Measurements from ENCODE around the gene TOGARAM1. TPM values are rescaled to one million over a fixed set of nuclear protein-coding genes. Genes with fewer than 3 reads are reported as not detected.

The TOGARAM1 gene
- total and polyA plus RNA-seq, 2 donors (not counting 3 experiments of a cell fraction or from before 2014, with no cell fraction given), result 4.2 to 13.8 TPM

DNA sequence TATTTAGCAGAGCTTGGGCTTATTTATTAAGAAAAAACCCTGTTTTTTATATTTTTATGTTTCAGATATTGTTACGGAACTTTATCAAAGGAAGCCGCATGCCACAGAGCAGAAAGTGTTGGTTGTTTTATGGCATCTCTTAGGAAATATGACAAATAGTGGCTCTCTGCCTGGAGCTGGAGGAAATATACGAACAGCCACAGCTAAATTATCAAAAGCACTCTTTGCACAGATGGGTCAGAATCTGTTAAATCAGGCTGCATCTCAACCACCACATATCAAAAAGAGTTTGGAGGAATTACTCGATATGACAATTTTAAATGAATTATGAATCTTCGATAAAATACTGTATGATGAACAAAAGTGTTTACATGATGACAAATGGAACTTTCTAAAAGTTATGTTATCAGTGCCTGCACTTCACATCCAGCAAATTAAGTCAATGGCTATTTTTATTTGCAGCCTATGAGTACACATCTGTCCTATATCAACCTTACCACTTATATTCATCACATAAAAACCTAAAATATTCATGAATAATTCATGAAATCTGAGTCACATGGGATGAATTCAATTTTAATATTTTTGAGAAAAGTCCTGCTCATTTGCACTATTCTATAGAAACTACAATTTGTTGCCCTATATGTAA, 111.4 kb downstream of the TOGARAM1 start:
- BruUV-seq (replicated peaks), result no TSS peak
- no peaks in the 10 kb centered on the region for H3K27me3 ChIP-seq (ENCODE audit: control insufficient read depth in 2 of 2, insufficient read depth in 2 of 2, low read length in 2 of 2)
- H3K36me3 ChIP-seq (ENCODE audit: control insufficient read depth in 2 of 2, extremely low read depth in 1 of 2, insufficient read depth in 2 of 2, low read length in 2 of 2), result no peaks in the 10 kb centered on the region
- DNase-seq (ENCODE audit: low read depth, low spot score), result no peak
- intact Hi-C loops (cut with micrococcal nuclease) (no loop called here), dilution Hi-C loops (cut with MboI; ENCODE audit: extremely low pct_ligation_motif_present, low sequenced_read_pairs) (no loop called here)
- H4K20me1 ChIP-seq (replicated peaks; ENCODE audit: control insufficient read depth, extremely low read depth, insufficient read depth, low read length), result no peaks in the 10 kb centered on the region
- no peak overlapping the region for H3K9ac ChIP-seq (replicated peaks; ENCODE audit: extremely low read depth, insufficient read depth, low read length)
- H3K9me1 ChIP-seq (replicated peaks; ENCODE audit: control insufficient read depth, extremely low read depth, insufficient read depth, low read length), result no peaks in the 10 kb centered on the region
- H3K4me1 ChIP-seq (ENCODE audit: control insufficient read depth, extremely low read depth, insufficient read depth, low read length), result no peaks in the 10 kb centered on the region
- no peak overlapping the region for H3K4me3 ChIP-seq (replicated peaks in 1 of 3; ENCODE audit: insufficient read depth in 1 of 3, low read depth in 1 of 3, low read length in 3 of 3)
- no peak overlapping the region for H3K4me2 ChIP-seq (ENCODE audit: insufficient read depth, low read length)
- H3K79me2 ChIP-seq (ENCODE audit: control insufficient read depth, insufficient read depth, low read length), result no peaks in the 10 kb centered on the region
- no peak for FAIRE-seq
- no peak overlapping the region for H3K27ac ChIP-seq (ENCODE audit: insufficient read depth, low read depth, low read length)
- ChIA-PET CTCF (no interaction called here), POLR2A (no interaction called here)
- no peak overlapping the region for H2AFZ ChIP-seq (ENCODE audit: low read depth, low read length)
- no peaks in the 10 kb centered on the region for H3K9me3 ChIP-seq (replicated peaks; ENCODE audit: control insufficient read depth, insufficient read depth, low read length)
- TF ChIP-seq FOS (IDR thresholded peaks at IDR 0.05; ENCODE audit: borderline replicate concordance, insufficient read depth, low read length), result no peak
- no peak for TF ChIP-seq POLR2AphosphoS5 (IDR thresholded peaks at IDR 0.05; ENCODE audit: insufficient read depth, low read depth, low read length)
- no peak for TF ChIP-seq GATA2 (IDR thresholded peaks at IDR 0.05; ENCODE audit: insufficient read depth, insufficient read length, low read depth, low read length)
- TF ChIP-seq EZH2 (IDR thresholded peaks at IDR 0.05; ENCODE audit: borderline replicate concordance, low read depth, low read length, severe bottlenecking), result no peak
- TF ChIP-seq, protein P1, sequence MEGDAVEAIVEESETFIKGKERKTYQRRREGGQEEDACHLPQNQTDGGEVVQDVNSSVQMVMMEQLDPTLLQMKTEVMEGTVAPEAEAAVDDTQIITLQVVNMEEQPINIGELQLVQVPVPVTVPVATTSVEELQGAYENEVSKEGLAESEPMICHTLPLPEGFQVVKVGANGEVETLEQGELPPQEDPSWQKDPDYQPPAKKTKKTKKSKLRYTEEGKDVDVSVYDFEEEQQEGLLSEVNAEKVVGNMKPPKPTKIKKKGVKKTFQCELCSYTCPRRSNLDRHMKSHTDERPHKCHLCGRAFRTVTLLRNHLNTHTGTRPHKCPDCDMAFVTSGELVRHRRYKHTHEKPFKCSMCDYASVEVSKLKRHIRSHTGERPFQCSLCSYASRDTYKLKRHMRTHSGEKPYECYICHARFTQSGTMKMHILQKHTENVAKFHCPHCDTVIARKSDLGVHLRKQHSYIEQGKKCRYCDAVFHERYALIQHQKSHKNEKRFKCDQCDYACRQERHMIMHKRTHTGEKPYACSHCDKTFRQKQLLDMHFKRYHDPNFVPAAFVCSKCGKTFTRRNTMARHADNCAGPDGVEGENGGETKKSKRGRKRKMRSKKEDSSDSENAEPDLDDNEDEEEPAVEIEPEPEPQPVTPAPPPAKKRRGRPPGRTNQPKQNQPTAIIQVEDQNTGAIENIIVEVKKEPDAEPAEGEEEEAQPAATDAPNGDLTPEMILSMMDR (IDR thresholded peaks at IDR 0.05; ENCODE audit: extremely low read depth in 1 of 2, insufficient read depth in 1 of 2, low read depth in 1 of 2, low read length in 2 of 2), result no peak
- TF ChIP-seq, protein P2, sequence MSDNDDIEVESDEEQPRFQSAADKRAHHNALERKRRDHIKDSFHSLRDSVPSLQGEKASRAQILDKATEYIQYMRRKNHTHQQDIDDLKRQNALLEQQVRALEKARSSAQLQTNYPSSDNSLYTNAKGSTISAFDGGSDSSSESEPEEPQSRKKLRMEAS (IDR thresholded peaks at IDR 0.05; ENCODE audit: insufficient read depth, insufficient read length), result no peak
- no peak for TF ChIP-seq MYC (IDR thresholded peaks at IDR 0.05; ENCODE audit: low read depth, low read length)
- TF ChIP-seq JUN (IDR thresholded peaks at IDR 0.05; ENCODE audit: borderline replicate concordance, insufficient read depth, insufficient read length, low read depth), result no peak

All from endothelial cell of umbilical vein (primary cell).